ENCODE results near the gene KIAA1755.
"Not testable (repeated sequence)": the region's sequence is repeated elsewhere in the genome, so short reads cannot be mapped to it uniquely, and the experiment has no call there.

KIAA1755 gene

GRCh38 chr20:38253571-38253970, 7.0 kb downstream of the KIAA1755 start:
- H3K4me3 ChIP-seq (ENCODE audit: low read depth, low read length), result no peak overlapping the region
- no peak for TF ChIP-seq CTCF (IDR thresholded peaks at IDR 0.05; ENCODE audit: control insufficient read depth, extremely low read depth, insufficient read depth)
- DNase-seq (ENCODE audit: low read depth), result no peak

- no peak overlapping the region for H3K4me3 ChIP-seq (ENCODE audit: low read depth, low read length)
- no peak for DNase-seq (ENCODE audit: low read depth)
- no peak for TF ChIP-seq CTCF (IDR thresholded peaks at IDR 0.05; ENCODE audit: control insufficient read depth, extremely low read depth, insufficient read depth)
These were observed 7.9 kb downstream of the KIAA1755 start for GRCh38 chr20:38252292-38253288.

- not testable (repeated sequence) for H3K4me3 ChIP-seq (ENCODE audit: low read depth, low read length)
These were observed 9.1 kb downstream of the KIAA1755 start for GRCh38 chr20:38251441-38251840.

GRCh38 chr20:38250609-38251008, 9.9 kb downstream of the KIAA1755 start:
- H3K4me3 ChIP-seq (ENCODE audit: low read depth, low read length), result no peak overlapping the region
- no peak for TF ChIP-seq CTCF (IDR thresholded peaks at IDR 0.05; ENCODE audit: control insufficient read depth, extremely low read depth, insufficient read depth)
- DNase-seq (ENCODE audit: low read depth), result no peak

More at GRCh38 chr20:38251441-38251840, 9.1 kb downstream of the KIAA1755 start:
- not testable (repeated sequence) for DNase-seq (ENCODE audit: low read depth)

GRCh38 chr20:38249536-38250310, 10.8 kb downstream of the KIAA1755 start:
- TF ChIP-seq CTCF (IDR thresholded peaks at IDR 0.05; ENCODE audit: control insufficient read depth, extremely low read depth, insufficient read depth), result no peak
- DNase-seq (ENCODE audit: low read depth), result no peak
- H3K4me3 ChIP-seq (ENCODE audit: low read depth, low read length), result no peak overlapping the region

GRCh38 chr20:38248133-38248532, 12.4 kb downstream of the KIAA1755 start:
- H3K4me3 ChIP-seq (ENCODE audit: low read depth, low read length), result no peak overlapping the region
- no peak for TF ChIP-seq CTCF (IDR thresholded peaks at IDR 0.05; ENCODE audit: control insufficient read depth, extremely low read depth, insufficient read depth)
- DNase-seq (ENCODE audit: low read depth), result no peak

- DNase-seq (ENCODE audit: low read depth), result not testable (repeated sequence)
These were observed 12.8 kb downstream of the KIAA1755 start for GRCh38 chr20:38247725-38248124.

More at GRCh38 chr20:38247725-38248124, 12.8 kb downstream of the KIAA1755 start:
- H3K4me3 ChIP-seq (ENCODE audit: low read depth, low read length), result not testable (repeated sequence)

Data from LNCaP clone FGC (cell line).